Measurements from ENCODE around the gene THEM4.
"Not testable (repeated sequence)": the region's sequence is repeated elsewhere in the genome, so short reads cannot be mapped to it uniquely, and the experiment has no call there.

The THEM4 gene

DNA sequence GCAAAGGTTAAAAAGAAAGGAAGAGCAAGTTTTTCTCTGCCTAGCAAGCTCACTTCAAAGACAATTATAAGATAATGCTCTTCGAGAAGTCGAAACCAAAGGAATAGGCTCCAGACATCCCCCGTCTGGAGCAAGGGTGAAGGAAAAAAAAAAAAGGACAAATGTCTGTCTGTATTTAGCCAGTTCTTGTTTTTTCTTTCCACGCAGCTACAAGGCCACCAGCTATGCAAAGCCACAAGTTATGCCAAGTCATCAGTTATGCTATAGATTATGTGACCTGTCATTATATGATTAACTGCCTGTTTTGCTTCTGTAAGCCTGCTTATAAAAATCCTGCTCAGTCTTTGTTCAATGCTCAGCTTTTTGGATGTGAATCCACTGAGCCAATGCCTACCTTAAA is 53.4 kb downstream of the THEM4 start:
- DNase-seq = no peak

DNA sequence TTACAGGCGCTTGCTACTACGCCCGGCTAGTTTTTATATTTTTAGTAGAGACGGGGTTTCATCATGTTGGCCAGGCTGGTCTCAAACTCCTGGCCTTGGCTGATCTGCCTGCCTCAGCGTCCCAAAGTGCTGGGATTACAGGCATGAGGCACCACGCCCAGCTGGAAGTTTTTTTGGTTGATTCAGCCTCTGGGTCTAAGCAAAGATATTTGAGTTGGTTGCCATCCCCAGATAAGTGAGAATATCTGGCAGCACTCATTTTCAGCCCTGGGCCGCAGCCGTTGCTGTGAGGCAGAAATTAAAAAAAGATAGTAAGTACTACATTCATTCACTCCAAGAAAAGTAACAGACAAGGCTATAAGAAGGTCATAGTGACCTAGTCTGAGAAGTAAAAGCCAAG is 53.8 kb downstream of the THEM4 start:
- not testable (repeated sequence) for DNase-seq

DNA sequence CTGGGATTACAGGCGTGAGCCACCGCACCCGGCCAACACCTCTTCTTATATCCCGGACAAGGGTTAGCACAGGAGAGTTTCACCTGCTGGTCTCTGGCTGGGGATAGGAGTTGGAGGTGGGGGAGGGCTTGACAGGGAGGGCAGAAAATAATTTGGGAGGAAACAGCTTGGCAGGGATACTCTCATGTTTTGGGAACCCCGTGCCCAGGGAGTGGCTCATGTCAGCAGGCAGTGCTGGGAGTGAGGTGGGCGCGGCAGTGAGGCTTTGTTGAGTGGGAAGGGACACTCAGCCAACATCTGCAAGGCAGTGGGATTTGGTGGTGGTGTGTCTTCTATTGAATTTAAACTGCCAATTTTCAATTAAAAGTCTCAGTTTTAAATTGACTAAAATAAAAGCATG is 54.7 kb downstream of the THEM4 start:
- DNase-seq = no peak

DNA sequence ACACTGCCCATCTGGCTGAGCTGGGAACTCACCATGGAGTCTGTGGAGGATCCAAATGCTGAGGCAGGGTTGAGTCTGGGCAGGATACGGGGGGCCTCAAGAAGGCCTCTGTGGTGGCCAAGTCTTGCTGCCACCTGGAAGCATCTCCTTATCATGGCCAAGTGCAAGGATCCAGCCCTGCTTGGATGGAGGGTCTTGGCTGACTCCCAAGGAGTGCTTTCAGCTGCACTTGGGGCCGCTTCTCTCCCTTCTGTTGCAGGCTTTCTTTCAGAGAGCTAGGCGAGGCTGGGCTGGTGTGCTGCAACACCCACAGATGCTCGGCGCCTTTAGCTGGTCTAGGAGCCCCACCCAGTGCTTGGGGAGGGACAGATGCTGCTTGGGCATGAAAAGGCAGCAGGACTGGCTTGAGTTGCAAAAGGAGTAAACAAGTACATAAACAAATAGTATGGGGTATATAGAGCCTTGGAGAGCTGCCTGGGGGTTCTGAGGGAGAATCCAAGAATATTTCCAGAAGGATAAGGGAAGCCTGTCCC is 55.8 kb downstream of the THEM4 start, which contains the start of gene THEM5:
TSS of gene THEM5 (minus strand) at position 302 of the 533 bp plus-strand sequence. CDS start at position 155, 147 bp downstream.
- DNase-seq = no peak

DNA sequence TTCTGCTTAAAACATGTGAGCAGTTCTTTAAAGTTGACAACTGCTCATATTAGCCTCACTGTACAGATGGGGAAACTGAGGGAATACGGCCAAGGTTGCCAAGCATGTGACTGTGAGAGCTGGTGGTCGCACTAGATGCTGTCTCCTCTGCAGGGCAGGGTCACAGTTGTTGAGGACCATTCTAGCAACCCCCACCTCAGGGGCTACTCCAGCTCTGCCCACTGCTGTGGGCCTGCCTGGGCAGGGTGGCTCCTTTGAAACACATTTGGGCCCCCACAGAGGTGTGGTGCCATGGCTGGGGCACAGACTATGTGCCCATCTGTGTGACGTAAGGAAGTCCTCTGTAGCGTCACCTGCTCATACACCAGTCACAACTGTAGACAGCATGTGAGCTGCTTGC is 56.6 kb downstream of the THEM4 start:
- no peak for DNase-seq

DNA sequence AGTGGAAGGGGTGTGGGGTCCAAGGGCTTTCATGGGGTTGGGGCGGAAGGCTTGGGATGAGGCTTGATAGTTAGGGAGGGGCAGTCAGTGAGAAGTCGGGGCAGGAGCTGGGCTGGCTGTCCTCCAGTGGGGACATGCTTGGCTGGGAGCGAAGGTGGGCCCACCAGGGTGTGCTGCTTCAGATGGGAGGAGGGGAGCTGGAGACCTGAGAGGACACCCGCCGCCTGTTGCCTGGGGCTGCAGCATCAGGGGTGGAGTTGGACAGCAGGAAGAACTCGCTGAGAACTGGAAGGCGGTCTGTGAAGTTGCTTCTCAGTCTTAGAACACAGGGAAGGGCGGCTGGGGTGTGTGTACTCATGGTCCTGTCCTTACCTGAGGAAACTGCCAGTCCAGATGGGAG is 57.4 kb downstream of the THEM4 start:
- DNase-seq = no peak

DNA sequence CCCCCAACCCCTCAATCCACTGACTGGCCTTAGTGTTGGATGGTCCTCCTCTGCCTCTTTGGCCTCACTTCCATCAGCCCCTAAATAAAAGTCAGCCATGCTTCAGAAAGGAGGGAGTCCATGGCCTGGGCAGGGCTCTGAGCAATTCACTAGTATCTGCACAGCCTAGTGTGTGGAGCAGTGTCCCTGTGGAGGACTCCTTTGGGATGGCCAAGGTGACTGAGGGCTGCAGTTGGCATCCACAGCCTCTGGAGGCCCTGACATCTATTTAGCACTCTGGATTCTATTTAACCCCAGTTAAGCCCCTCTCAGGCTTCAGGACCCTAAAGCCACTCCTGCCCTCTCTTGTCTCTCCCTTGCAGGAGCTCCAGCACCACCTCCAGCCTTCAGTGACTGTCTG is 59.4 kb downstream of the THEM4 start:
- no peak for DNase-seq

DNA sequence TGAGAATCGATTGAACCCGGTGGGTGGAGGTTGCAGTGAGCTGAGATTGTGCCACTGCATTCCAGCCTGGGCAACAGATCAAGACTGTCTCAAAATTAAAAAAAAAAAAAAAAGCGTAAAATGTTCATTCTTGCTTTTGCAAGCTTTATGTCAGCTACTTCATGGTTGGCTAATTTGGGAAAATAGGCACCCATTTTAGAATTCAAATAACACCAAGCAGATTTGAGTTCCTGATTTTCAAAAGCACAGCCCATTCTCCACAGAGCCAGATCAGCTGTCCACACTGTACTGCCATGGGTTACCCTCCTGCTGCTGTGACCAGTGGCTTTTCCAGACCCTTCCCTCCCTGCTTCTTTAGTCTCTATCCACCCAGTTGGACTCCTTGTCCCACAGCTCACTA is 60.2 kb downstream of the THEM4 start:
- no peak for DNase-seq

DNA sequence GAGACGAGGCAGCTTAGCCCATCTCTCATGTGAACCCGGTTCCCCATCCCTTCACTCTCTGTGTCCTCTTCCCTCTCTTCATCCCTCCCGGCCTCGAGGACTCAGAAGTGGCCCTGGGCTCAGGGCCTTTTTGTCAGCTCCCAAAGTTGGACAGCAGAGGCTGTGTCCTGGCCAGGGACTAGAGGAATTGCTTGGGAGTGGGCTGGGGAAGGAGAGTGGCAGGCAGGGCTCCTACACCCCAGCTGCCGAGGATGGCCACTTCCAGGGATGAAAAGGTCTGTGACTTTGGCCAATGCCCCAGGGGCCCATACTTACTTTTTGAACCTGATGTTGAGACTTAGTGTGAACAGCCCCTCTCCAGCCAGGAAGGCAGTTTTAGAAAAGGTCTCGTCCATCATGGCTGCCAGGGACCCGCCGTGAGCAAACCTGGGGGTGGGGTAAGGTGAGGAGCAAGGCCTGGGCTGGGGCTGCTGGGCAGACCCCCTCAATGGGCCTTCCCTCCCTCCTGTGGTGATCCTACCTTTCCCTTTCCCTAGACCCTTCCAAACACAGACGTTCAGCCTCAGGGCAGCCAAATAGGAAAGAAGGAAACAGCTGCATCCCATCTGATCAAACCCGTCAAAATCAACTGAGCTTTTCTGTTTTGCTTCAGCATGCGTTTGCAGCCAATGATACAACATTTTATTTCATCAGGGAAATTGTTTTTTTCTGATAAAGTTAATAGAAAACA is 61.3 kb downstream of the THEM4 start:
- no peak for DNase-seq

DNA sequence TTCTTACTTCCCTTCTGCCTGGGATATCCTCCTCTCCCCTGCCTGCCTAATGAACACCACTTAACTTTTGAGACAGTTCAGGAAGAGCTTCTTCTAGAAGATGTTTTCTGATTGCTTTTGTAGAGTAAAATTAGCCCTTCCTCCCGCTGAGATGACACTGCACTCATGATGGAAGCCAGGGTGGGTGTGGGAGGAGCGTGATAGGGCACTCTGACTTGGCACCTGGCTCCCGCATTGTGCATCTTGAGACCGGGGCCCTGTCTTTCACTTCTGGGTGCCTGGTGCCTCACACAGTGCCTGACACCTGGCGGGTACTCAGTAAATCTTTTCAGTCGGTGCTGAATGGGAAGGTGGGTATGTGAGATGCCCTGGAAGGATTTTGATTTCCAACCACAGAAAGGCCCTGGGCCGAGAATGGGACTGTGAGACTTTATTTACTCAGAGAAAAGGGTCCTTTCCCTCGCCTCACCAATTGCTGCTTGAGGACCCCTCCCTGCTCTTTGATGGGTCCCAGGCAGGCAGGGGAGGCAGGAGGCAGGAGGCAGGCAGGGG is 62.5 kb downstream of the THEM4 start:
- DNase-seq = peak; percentile 55

DNA sequence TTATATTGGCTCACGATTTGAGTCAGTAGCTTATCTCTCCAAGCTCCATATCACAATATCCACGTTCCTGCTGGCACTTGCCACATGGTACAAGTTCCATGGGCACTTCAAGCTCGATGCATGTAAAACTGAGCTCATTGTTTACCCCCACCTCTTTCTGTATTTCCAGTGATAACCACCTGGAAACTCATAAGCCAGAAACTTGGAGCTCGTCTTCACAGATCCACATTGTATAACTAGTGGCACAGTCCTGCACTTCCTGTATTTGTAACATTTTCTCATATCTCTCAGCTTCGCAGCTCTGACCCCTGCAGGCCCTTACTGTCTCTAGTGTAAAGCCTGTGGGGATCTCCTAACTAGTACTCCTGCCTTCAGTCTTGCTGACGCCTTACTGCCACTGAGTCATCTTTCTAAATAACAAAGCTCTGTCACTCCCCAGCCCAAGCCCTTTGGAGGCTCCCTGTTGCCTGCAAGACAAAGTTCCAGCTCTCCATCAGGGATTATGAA is 63.2 kb downstream of the THEM4 start:
- DNase-seq = peak; percentile 72

DNA sequence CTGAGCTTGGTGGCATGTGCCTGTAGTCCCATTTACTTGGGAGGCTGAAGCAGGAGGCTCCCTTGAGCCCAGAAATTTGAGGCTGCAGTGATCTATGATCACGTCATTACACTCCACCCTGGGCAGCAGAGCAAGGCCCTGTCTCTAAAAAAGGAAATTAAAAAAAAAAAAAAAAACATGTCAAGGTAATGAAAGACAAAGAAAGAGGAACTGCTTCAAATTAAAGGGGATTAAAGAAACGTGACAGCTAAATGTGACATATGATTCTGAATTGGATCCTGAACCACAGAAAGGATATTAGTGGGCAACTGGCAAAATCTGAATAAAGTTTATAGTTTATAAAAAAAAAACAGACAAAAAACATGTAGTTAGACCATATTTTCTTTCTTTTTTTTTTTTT is 65.9 kb downstream of the THEM4 start:
- no peak for DNase-seq

DNA sequence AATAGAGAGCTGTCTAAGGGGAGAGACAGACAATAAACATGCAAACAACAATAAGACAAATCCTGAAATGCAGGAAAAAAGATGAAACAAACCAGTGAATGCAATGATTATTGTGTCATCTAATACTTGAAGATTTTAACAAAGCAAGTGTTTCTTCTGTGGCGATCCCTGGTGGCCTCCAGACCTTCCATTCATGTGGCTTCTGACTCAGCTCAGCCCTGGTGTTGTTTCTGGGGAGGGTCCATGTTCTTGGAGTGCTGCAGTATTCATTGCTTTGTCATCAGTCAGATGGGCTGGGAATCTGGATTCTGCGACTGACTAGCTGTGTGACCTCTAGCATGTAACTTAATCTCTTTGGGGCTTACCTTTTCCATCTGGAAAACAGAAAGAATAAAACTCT is 68.2 kb downstream of the THEM4 start:
- DNase-seq = no peak

DNA sequence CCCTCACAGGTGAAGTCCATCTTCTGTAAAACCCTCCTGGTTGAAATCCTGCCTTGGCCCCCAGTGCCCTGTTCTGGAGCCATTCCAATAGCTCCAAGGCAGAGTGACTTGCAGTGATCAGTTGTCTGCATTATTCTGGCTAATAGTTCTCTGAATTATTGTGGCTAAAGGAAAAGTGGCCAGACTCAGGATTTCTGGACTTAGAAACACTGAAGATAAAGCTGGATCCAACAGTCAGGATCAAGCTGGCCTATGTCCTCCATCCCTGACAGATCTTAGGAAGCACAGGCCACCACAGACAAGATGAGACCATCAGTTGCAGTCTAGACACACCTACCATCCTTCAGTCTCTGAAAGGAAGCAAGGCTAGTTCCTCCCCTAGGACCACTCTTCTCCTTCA is 68.9 kb downstream of the THEM4 start:
- DNase-seq = no peak

DNA sequence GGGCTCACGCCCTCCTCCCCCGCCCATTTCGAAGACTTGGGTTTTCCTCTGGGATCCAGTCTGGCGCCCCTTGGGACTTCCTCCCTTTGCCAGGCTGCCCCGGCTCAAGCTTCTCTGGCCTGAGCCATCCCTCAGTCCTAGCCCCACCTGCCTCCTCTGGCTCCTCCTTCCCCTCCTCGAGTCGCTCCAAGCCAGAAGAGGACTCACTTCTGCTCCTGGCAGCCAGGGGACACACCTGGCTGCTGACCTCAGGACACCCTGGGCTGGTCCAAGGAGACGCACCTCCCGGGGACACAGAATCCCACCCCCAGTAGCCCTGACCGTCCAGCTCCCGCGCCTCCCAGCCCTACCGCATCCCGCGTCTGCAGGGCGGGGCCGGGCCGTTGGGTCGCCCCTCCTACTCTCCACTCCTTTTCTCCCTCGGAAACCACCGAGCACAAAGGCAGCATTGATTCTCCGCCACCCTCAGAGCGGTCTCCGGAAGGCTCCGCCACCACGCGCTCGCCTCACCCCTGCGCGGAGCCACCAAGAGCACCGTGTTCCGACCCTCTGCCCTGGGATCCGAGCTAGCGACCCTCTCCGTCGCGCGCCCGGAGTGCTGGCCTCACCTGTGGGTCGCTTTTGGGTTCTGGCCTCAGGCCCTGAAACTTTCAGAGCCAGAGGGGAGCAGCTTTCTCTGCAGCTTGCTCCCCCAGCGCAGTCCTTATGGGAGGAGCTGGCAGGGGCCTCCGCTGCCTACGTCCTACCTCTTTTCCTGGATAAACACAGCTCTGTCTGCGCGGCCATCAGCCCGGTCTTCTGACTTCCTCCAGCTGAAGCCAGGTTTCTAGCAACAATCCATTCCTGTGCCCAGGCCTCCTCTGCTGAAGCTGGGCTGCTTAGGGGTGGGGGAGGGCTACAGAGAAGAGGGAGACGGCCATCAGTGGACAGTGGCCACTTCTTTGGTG is 69.6 kb downstream of the THEM4 start, which contains the start of gene C2CD4D:
TSS of gene C2CD4D (minus strand) at position 364 of the 947 bp plus-strand sequence. CDS start 831 bp downstream, outside the sequence.
- peak; percentile 88 for DNase-seq

DNA sequence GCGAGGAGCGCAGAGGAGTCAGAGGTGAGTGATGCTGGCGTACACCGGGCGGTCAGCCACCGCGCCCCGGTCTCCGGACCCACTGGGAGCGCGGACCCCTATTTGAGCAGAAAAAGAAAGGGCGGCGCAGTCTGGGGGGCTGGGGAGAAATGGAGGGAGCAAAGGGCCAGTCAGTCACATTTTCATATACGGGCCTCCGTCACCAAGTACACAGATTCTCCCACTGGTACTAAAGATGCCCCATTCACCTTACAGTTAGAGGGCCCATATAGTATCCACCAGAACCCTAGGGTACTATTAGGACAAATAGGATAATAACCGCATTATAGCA is 70.3 kb downstream of the THEM4 start:
- no peak for DNase-seq

DNA sequence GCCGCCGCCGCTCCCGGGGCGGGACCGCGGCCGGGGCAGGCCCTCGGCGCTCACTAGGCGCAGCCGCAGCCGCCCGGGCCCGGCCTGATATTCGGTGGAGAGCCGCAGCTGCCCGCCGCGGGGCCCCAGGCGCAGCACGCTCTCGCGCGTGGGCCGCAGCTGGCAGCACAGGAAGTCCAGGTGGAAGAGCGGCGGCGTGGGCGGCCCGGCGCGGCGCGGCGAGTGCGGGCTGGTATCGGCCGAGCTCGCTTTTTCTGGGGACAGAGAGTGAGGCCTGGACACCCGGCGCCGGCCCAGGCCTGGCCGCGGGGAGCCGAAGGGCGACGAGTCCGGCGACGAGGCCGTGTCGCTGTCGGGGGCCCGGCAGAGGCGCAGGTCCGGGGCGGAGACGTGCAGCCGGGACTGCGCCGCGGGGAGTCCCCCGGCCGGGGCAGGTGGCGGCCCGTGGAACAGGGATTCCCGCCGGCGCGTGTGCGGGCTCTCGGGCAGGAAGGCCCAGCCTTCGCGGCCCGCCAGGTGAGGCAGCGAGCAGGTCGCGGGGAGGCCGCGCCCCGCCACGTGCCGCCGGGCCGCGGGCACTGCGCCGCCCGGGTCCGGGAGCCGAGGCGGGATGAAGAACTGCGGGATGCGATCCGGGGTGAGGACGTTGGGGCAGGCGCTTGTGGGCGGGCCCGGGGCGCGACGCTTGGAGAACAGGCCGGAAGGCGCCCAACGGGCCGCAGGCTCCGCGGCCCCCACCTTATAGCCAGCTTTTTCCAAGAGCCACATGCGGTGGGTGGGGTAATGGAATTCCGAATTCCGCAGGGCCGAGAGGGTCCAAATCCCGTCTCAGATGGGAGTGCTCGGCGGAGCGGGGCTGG is 70.9 kb downstream of the THEM4 start:
- DNase-seq = peak; percentile 58

DNA sequence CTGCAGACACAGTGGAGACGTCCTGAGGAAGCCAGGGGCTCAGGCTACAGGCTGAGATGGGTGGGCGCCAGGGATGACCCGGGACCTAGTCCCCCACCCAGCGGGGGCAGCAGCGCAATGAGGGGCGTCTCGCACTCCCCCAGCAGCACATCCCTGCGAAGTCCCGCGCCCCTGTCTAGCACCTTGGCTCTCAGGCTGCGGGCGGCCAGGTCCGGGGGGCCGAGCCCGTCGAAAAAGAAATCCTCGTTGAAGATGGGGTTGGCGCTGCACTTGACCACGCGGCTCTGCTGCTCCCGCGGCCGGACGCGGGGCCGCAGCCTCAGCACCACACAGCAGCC is 71.5 kb downstream of the THEM4 start:
- DNase-seq = no peak

DNA sequence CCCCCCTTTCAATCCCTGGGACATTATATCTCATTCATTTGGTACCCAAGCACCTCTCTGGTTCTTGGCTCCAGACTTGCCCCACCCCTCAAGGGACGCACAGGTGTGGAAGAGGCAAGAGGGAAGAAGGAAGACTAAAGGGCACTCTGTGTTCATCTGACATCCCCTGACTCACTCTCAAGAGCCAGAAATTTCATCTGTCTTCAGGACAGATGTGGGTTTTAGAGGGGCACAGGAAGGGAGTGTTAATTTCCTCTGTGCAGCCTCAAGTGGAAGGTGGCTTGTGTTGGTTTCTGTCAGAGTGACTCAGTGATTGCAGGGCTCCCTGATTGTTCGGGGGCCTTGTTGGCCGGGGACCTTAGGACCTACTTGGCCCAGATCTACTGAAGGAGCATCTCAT is 72.1 kb downstream of the THEM4 start:
- DNase-seq = peak; percentile 72

DNA sequence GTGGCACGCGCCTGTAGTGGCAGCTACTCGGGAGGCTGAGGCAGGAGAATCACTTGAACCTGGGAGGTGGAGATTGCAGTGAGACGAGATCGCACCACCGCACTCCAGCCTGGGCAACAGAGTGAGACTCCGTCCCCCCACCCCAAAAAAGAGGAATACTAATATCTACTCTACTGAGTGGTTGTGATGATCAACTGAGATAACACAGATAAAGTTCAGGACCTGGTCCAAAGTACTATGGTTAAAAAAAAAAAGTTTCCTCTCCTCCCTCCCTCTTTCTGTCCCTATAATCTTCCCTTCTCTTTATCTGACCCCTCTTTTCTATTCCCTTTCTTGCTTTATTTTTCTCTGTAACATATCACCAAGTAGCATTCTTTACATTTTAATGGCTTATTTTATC is 73.7 kb downstream of the THEM4 start:
- no peak for DNase-seq

DNA sequence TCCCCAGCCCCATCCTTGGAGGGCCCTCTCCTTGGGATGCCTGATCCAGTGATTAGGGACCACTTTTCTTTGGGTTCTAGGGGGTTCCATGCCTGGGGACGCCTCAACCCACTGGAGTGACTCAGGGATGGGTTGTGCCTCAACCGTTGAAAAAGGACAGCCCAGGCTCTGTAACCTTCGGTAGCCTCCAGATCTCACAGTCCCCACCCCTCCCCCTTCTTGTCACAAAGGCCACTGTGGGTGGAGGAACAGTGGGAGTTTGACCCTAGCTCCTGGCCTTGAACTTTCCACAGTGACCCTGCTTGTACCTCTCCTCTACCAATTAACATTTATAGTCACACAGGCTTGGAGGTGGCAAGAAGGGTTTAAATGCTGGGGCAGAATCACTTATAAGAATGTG is 75.1 kb downstream of the THEM4 start:
- no peak for DNase-seq

DNA sequence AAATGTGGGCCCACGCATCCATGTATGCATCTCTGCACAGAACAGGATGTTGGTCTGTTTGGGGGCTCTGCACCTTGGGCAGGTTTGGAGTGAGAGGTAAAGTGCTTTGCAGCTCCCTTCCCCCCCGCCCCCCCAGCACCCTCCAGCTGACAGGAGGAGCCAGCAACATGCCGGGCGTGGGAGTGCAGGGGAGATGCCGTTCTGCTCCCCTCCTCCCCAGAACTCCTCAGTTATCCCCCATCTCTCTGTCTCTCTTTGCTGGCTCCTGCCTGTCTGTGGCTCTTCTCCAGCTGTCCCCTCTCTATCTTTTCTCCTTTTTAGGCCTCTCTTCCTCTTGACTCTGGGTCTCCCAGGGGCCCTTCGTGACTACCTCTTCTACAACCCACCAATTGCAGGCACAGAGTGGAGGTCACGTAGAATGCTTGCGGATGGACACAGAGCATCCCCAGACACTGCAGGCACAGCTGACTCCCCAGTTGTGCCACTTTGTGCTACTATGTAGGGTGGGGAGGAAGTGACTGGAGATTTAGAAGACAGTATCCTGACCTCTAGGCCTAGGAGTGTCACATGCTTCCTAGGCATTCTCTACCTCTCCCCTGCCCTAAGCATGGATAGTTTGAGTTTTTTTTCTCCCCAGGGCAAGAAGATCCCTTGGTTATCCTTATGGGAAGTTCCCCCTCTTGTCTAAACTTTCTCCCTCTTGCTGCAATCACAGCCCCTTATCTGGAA is 76.0 kb downstream of the THEM4 start:
- DNase-seq = no peak
